K562 (cell line): ENCODE data around the gene SULT1C3. TPM values are rescaled to one million over a fixed set of nuclear protein-coding genes. Genes with fewer than 3 reads are reported as not detected.

Experiments used
- ATAC-seq: fragments of 200-7000 bp; cut with Tn5 transposase; 3 replicates; pipeline ENCODE4 v1.9.1; 2020; ENCODE audit warnings: moderate library complexity
- BruUV-seq: library from RNA; stranded (reverse); fragments of 400-500 nt; replicated peaks from 2 replicates; lab custom pipeline; 2021; lab: Mats Ljungman, UMichigan
- CTCF ChIA-PET: fragments of 300-600 bp; formaldehyde crosslinking; extraction: SDS; loops from one replicate; lab custom pipeline; 2021; ENCODE audit warnings: low intra/inter-chr PET ratio; lab: Yijun Ruan, JAX
- POLR2A ChIA-PET: fragments of 300-600, 350-650 bp; sonication (Branson Sonifier 250); formaldehyde crosslinking; extraction: SDS; loops from one replicate; lab custom pipeline; 2021; ENCODE audit warnings: antibody characterized with exemption, inconsistent platforms; lab: Yijun Ruan, JAX
- DNase-seq, 4 experiments: peaks; one replicate each; pipeline versions ENCODE4 v3.0.0 to v3.0.0-alpha.2; 2011 to 2018; ENCODE audit warnings: low spot score in 3 of 4, mixed read lengths in 3 of 4; ENCODE audit errors: extremely low read depth in 1 of 4
- FAIRE-seq: peaks from 2 replicates; lab custom pipeline; 2011; peaks lifted over from hg19 to GRCh38; lab: Jason Lieb, UNC
- H2AFZ ChIP-seq: 2 replicates; pipeline ENCODE4 v1.6.0; 2011; ENCODE audit warnings: low read depth, low read length, control low read depth, inconsistent platforms
- H3K27ac ChIP-seq: fragments of 200-600 bp; 3 replicates; pipeline ENCODE4 v1.8.0; 2011; ENCODE audit warnings: low read depth, mild to moderate bottlenecking, control low read depth, inconsistent platforms, low read length, moderate library complexity, mixed read lengths; ENCODE audit errors: extremely low read depth
- H3K27me3 ChIP-seq, 2 experiments: fragments of 300-600 bp in 1 of 2; 2 replicates in 1 of 2; 3 replicates in 1 of 2; pipeline versions ENCODE4 v1.6.0 to v1.8.0; 2011; ENCODE audit warnings: inconsistent platforms in 2 of 2, low read length in 2 of 2, mild to moderate bottlenecking in 1 of 2, mixed read lengths in 1 of 2, moderate library complexity in 1 of 2; ENCODE audit not compliant: control insufficient read depth in 2 of 2, insufficient read depth in 2 of 2
- H3K36me3 ChIP-seq: fragments of 300-600 bp; 3 replicates; pipeline ENCODE4 v1.8.0; 2011; ENCODE audit warnings: mild to moderate bottlenecking, low read length, inconsistent platforms; ENCODE audit not compliant: control insufficient read depth, insufficient read depth
- H3K4me1 ChIP-seq, 2 experiments: fragments of 200-600 bp in 1 of 2; replicated peaks in 1 of 2; 2 replicates in 1 of 2; 3 replicates in 1 of 2; pipeline versions ENCODE4 v1.5.1 to v1.8.0; 2011; ENCODE audit warnings: inconsistent platforms in 2 of 2, low read length in 2 of 2, mild to moderate bottlenecking in 1 of 2, mixed read lengths in 1 of 2, moderate library complexity in 1 of 2; ENCODE audit not compliant: control insufficient read depth in 2 of 2, insufficient read depth in 2 of 2
- H3K4me2 ChIP-seq: 2 replicates; pipeline ENCODE4 v1.6.1; 2011; ENCODE audit warnings: low read length, control low read depth, inconsistent platforms, mixed read lengths; ENCODE audit not compliant: insufficient read depth
- H3K4me3 ChIP-seq: fragments of 200-600 bp; sonication (generic), shearing (Covaris generic); 2 replicates; pipeline ENCODE4 v1.5.1; 2016; ENCODE audit warnings: control low read depth, inconsistent platforms
- H3K79me2 ChIP-seq: fragments of 200-600 bp; 3 replicates; pipeline ENCODE4 v1.8.0; 2011; ENCODE audit warnings: low read length, inconsistent platforms; ENCODE audit not compliant: control insufficient read depth, insufficient read depth
- H3K9ac ChIP-seq, 2 experiments: 2 replicates each; pipeline versions ENCODE4 v1.6.0 to v1.6.1; 2011; ENCODE audit warnings: low read depth in 2 of 2, low read length in 2 of 2, control low read depth in 1 of 2, inconsistent platforms in 1 of 2, mild to moderate bottlenecking in 1 of 2, mixed read lengths in 1 of 2; ENCODE audit not compliant: insufficient read depth in 1 of 2
- H3K9me1 ChIP-seq: one replicate; pipeline ENCODE4 v1.6.0; 2011; ENCODE audit warnings: inconsistent platforms, mild to moderate bottlenecking, low read length, moderate library complexity; ENCODE audit not compliant: control insufficient read depth, insufficient read depth
- H3K9me3 ChIP-seq: replicated peaks from 2 replicates; pipeline ENCODE4 v1.5.1; 2011; ENCODE audit warnings: low read depth, low read length, inconsistent platforms; ENCODE audit not compliant: control insufficient read depth, insufficient read depth
- H4K20me1 ChIP-seq: replicated peaks from 2 replicates; pipeline ENCODE4 v1.6.1; 2011; ENCODE audit warnings: low read length, inconsistent platforms, mixed read lengths; ENCODE audit not compliant: control insufficient read depth, insufficient read depth
- E2F1 ChIP-seq: sonication (generic); formaldehyde crosslinking; IDR thresholded peaks from 2 replicates; pipeline ENCODE4 v1.8.1; 2023; ENCODE audit warnings: mild to moderate bottlenecking, missing genetic modification reagents, moderate library complexity
- FOXJ2 ChIP-seq: fragments of 200-800 bp; sonication (Bioruptor generic); IDR thresholded peaks from 2 replicates; pipeline ENCODE4 v1.6.1; 2016; ENCODE audit warnings: missing genetic modification characterization, missing compliant biosample characterization
- HMG20A ChIP-seq: fragments of 450-650 bp; formaldehyde crosslinking; conservative IDR thresholded peaks from 2 replicates; pipeline ENCODE4 v1.4.0; 2020; ENCODE audit warnings: mild to moderate bottlenecking, mixed read lengths
- HMGN3 ChIP-seq: IDR thresholded peaks from 2 replicates; pipeline ENCODE4 v1.6.1; 2011; ENCODE audit warnings: borderline replicate concordance, low read depth, mild to moderate bottlenecking, mixed read lengths, low read length; ENCODE audit not compliant: insufficient read length; ENCODE audit errors: extremely low read depth
- KLF13 ChIP-seq: fragments of 450-650 bp; IDR thresholded peaks from 2 replicates; pipeline ENCODE4 v1.6.1; 2016; ENCODE audit warnings: missing genetic modification characterization, low read depth, mild to moderate bottlenecking, missing compliant biosample characterization, moderate library complexity, borderline replicate concordance
- MBD2 ChIP-seq: sonication (generic); IDR thresholded peaks from 2 replicates; pipeline ENCODE4 v1.6.1; 2016; ENCODE audit warnings: low read depth, borderline replicate concordance
- MTF1 ChIP-seq: fragments of 250-450 bp; sonication (Bioruptor Pico); IDR thresholded peaks from 2 replicates; pipeline ENCODE4 v1.9.0; 2021; ENCODE audit warnings: moderate library complexity, mild to moderate bottlenecking, inconsistent platforms, borderline replicate concordance
- RBM22 ChIP-seq: fragments of 200-400 bp; formaldehyde crosslinking; IDR thresholded peaks from 2 replicates; pipeline ENCODE4 v1.6.1; 2018; ENCODE audit warnings: low read length, low read depth; ENCODE audit not compliant: poor library complexity, severe bottlenecking
- RFX7 ChIP-seq: fragments of 250-450 bp; sonication (Bioruptor Pico); IDR thresholded peaks from 2 replicates; pipeline ENCODE4 v1.5.1; 2021; ENCODE audit warnings: mild to moderate bottlenecking
- SMC3 ChIP-seq: conservative IDR thresholded peaks from 2 replicates; pipeline ENCODE4 v1.6.1; 2011; ENCODE audit warnings: low read depth, low read length, improper control_type of control experiment; ENCODE audit not compliant: insufficient read depth
- TBL1XR1 ChIP-seq, 2 experiments: IDR thresholded peaks; 2 replicates each; pipeline ENCODE4 v1.6.1; 2012; ENCODE audit warnings: improper control_type of control experiment in 2 of 2, low read length in 2 of 2, mild to moderate bottlenecking in 1 of 2
- TSHZ1 ChIP-seq: fragments of 250-450 bp; sonication (Bioruptor Pico); IDR thresholded peaks from 2 replicates; pipeline ENCODE4 v1.4.0; 2020; ENCODE audit warnings: mild to moderate bottlenecking, moderate library complexity
- XRCC4 ChIP-seq: IDR thresholded peaks from one replicate; pipeline ENCODE4 v1.6.1; 2011; ENCODE audit not compliant: insufficient read depth, insufficient read length; ENCODE audit errors: extremely low read depth
- ZNF75A ChIP-seq: fragments of 450-650 bp; formaldehyde crosslinking; IDR thresholded peaks from 2 replicates; pipeline ENCODE4 v1.4.0; 2020; ENCODE audit warnings: mild to moderate bottlenecking
- ZNF76 ChIP-seq: fragments of 250-450 bp; sonication (Bioruptor Pico); IDR thresholded peaks from 2 replicates; pipeline ENCODE4 v1.4.0; 2020; ENCODE audit warnings: mild to moderate bottlenecking, moderate library complexity, borderline replicate concordance
- WGBS: fragments of 100-300 bp; shearing (Covaris generic); methylation state at CpG from one replicate; pipeline ENCODE4 v1.1.6; 2016; ENCODE audit warnings: low coverage, mixed read lengths; ENCODE audit not compliant: insufficient coverage; ENCODE audit errors: missing lambda C conversion rate; 5-methylcytosine and 5-hydroxymethylcytosine counted together
- in situ Hi-C: fragments of 300-500 bp; cut with MboI; formaldehyde crosslinking; loops from 4 replicates; pipeline ENCODE4 v1.15.0; 2018; ENCODE audit warnings: inconsistent platforms, mixed read lengths
- intact Hi-C: fragments of 100-400 bp; cut with micrococcal nuclease; formaldehyde crosslinking; loops from 2 replicates; pipeline ENCODE4 v1.14.2; 2022
- polyA plus RNA-seq, 8 experiments: library from polyadenylated mRNA; depleted of rRNA in 4 of 8; stranded (reverse) in 5 of 8; unstranded in 3 of 8; fragments of >200 nt; fragmentation: Nextera tagmentation in 2 of 8; fragmentation: Illumina TruSeq in 1 of 8; extraction: Ambion mirVana in 2 of 8; extraction: Trizol in 1 of 8; gene quantifications; 2 replicates each; pipeline versions ENCODE4 v1.2.1 to v1.2.3, GENCODE V29; 2011 to 2014; ENCODE audit warnings: inconsistent platforms in 1 of 8, missing spikeins in 1 of 8
- total RNA-seq, 7 experiments: library from RNA; depleted of rRNA in 6 of 7; stranded (reverse); fragments of >200 nt in 6 of 7; fragmentation: Illumina TruSeq in 2 of 7; extraction: Trizol in 2 of 7; gene quantifications; 2 replicates each; pipeline versions ENCODE4 v1.2.1 to v1.2.3, GENCODE V29; 2011 to 2021; ENCODE audit warnings: low replicate concordance in 1 of 7

Gene SULT1C3
- total and polyA plus RNA-seq, 9 of the 15 experiments (the other 6 are each of a cell fraction or from before 2014, with no cell fraction given), result not detected

GRCh38 chr2:108219688-108220087 is 20.1 kb upstream of the SULT1C3 start:
- no peaks in the 10 kb centered on the region for H3K4me1 ChIP-seq
- ATAC-seq, result no peak
- in situ Hi-C loops, result loop anchor here (10.0 kb wide), 1 partner anchor 365 kb away; no protein-coding TSS in a partner anchor
- TF ChIP-seq MTF1 (CRISPR knock-in tag) (no peak), FOXJ2 (tag) (no peak), RBM22 (no peak), E2F1 (CRISPR knock-in tag) (no peak), XRCC4 (no peak), TSHZ1 (no peak), SMC3 (no peak), ZNF76 (no peak), KLF13 (tag) (no peak), RFX7 (CRISPR knock-in tag) (no peak), TBL1XR1 (IDR thresholded peaks at IDR 0.05; ENCODE audit: low read length in 2 of 2) (no peak), HMGN3 (no peak), ZNF75A (no peak), HMG20A (CRISPR knock-in tag) (no peak), MBD2 (no peak)
- FAIRE-seq, result no peak
- H4K20me1 ChIP-seq, result no peaks in the 10 kb centered on the region
- no peaks in the 10 kb centered on the region for H3K27me3 ChIP-seq
- BruUV-seq, result no TSS peak
- no peaks in the 10 kb centered on the region for H3K79me2 ChIP-seq
- H3K27ac ChIP-seq, result no peak overlapping the region
- ChIA-PET CTCF (no interaction called here), POLR2A (no interaction called here)
- WGBS, result 0% methylated on average over 3 of the region's 3 CpGs
- H3K9ac ChIP-seq, result no peak overlapping the region
- H3K36me3 ChIP-seq, result no peaks in the 10 kb centered on the region
- intact Hi-C loops, result no loop called here
- H2AFZ ChIP-seq, result no peak overlapping the region
- no peak overlapping the region for H3K4me3 ChIP-seq
- H3K9me1 ChIP-seq, result no peaks in the 10 kb centered on the region
- no peak for DNase-seq
- H3K9me3 ChIP-seq, result 0 out of 2 replicates have a peak, but pooled peaks cover 2% of the 10 kb centered on the region
- H3K4me2 ChIP-seq, result no peak overlapping the region
